Measurements from ENCODE around the gene NBEA. TPM values are rescaled to one million over a fixed set of nuclear protein-coding genes. Genes with fewer than 3 reads are reported as not detected.

Gene NBEA
- total RNA-seq, 3 donors from 2014 or later, result 0.19 to 0.58 (median 0.43) TPM

DNA sequence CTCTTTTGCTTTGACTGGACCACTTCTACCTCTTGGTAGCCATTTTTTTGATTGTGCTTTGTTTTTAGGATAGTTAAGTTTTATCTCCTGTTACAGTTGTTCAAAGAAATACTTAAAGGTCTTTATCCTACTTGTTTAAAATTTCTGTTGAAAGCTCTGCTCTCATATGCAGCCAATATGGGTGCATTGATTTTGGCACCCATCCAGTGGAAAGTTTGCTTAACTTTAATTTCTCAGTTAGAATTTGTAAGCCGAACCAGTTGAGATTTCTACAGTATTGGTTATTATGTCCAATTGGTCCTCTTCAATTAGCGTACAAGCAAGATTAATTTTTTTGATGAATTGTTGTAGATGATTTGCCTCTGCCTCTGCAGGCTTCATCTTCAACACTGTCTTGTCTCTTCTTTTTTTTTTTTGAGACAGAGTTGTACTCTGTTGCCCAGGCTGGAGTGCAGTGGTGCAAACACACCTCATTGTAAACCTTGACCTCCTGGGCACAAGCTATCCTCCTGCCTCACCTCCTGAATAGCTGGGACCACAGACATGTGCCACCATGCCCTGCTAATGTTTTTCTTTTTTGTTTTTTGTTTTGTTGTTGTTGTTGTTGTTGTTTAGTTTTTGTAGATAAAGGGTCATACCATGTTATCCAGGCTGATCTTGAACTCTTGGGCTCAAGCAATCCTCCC lies 469.1 kb downstream of the NBEA start:
- DNase-seq (no peak), ATAC-seq (no peak)
- Mint-ChIP-seq H3K4me3 (no peak overlapping the region), H3K27me3 (ENCODE audit: low read depth) (no peaks in the 10 kb centered on the region), H3K9me3 (no peaks in the 10 kb centered on the region), H3K4me1 (ENCODE audit: low read depth) (no peaks in the 10 kb centered on the region), H3K36me3 (ENCODE audit: insufficient read depth) (peaks cover 2% of the 10 kb centered on the region)

DNA sequence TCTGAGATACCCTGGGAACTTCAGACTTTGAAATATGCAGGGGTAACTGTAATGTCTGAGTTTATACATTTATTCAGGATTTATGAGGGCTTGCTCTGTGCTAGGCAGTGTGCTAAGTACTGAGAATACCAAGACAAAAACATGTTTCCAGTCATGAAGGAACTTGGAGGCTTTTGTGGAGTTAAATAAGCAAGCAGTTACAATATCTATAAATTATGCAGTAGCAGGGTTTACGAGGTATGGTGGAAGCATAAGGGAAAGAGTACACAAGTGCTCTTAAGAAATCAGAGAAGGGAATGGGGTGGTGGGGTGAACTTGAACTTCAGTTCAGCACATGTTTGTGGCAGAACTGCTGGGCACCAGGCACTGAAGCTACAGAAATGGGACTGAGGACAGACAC lies 506.4 kb downstream of the NBEA start:
- Mint-ChIP-seq H3K27me3 (ENCODE audit: low read depth) (no peaks in the 10 kb centered on the region), H3K9me3 (peaks cover 4% of the 10 kb centered on the region), H3K36me3 (ENCODE audit: insufficient read depth) (no peaks in the 10 kb centered on the region), H3K4me1 (ENCODE audit: low read depth) (no peaks in the 10 kb centered on the region), H3K4me3 (no peak overlapping the region)
- ATAC-seq (no peak), DNase-seq (no peak)

DNA sequence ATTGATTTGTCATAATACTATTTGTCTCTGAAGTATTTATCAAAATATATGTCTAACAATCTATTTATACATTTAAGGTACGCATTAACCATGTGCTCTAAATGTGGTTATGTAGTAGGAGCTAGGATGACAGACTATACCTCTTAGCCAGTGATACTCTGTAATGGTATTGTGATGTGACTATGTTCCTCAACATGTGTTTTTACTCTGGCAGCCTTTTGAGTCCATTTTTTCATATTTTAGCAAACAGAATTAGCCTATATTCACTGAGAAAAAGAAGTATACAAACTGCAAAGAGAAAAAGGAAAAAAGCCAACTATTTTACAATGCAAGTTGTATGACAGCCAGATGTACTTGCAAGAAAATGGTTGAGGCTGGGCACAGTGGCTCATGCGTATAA lies 507.8 kb downstream of the NBEA start:
- no peaks in the 10 kb centered on the region for H3K4me1 Mint-ChIP-seq (ENCODE audit: low read depth)
- peaks cover 4% of the 10 kb centered on the region for H3K9me3 Mint-ChIP-seq
- ATAC-seq (no peak), DNase-seq (no peak)
- no peaks in the 10 kb centered on the region for H3K36me3 Mint-ChIP-seq (ENCODE audit: insufficient read depth)
- H3K4me3 Mint-ChIP-seq, result no peak overlapping the region
- no peaks in the 10 kb centered on the region for H3K27me3 Mint-ChIP-seq (ENCODE audit: low read depth)

DNA sequence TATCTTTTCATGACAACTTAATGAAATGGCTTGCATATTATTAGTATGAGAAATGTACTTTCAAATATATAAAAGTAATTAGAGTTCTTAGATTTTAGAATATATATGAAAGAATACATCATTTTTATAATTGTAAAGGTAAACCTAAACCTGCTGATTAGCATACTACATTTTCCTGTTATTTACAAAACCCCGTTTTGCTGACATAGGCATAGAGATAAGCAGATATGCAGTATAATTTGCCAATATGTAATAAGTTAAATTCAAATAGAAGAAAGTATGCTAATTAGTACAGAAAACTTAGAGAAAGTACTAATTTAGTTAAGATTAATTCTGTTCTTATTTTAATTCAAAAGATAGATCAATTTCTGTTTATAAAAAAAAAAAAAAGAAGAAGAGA lies 513.0 kb downstream of the NBEA start:
- Mint-ChIP-seq H3K4me1 (ENCODE audit: low read depth) (no peaks in the 10 kb centered on the region), H3K4me3 (no peak overlapping the region), H3K27me3 (ENCODE audit: low read depth) (no peaks in the 10 kb centered on the region), H3K9me3 (peaks cover 7% of the 10 kb centered on the region), H3K36me3 (ENCODE audit: insufficient read depth) (no peaks in the 10 kb centered on the region)
- no peak for ATAC-seq
- DNase-seq, result no peak

- no peaks in the 10 kb centered on the region for H3K4me1 Mint-ChIP-seq (ENCODE audit: low read depth)
Measured at GRCh38 chr13:35457258-35457657, 515.2 kb downstream of the NBEA start.

DNA sequence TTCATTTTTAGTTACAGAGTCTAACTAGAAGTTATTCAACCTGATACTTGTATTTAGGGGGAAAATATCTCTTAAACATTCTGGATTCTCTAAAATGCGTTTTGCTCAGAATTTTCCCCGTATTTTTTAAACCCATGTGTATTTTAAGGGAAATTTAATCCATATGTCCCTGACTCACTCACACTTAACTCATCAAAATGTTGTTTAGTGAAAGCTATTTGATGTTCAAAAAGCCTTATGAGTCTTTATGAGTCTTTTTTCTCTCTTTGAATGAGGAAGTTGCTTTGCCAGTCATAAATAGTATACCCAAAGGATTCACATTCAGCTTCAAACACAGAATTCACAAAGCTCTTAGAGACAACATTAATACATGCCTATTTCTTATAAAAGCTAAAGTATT lies 518.0 kb downstream of the NBEA start:
- no peak for ATAC-seq
- Mint-ChIP-seq H3K4me3 (no peak overlapping the region), H3K36me3 (ENCODE audit: insufficient read depth) (no peaks in the 10 kb centered on the region), H3K4me1 (ENCODE audit: low read depth) (no peaks in the 10 kb centered on the region), H3K27me3 (ENCODE audit: low read depth) (no peaks in the 10 kb centered on the region), H3K9me3 (peaks cover 7% of the 10 kb centered on the region)
- DNase-seq, result no peak

More at GRCh38 chr13:35457258-35457657, 515.2 kb downstream of the NBEA start:
- DNase-seq (no peak), ATAC-seq (no peak)
- Mint-ChIP-seq H3K4me3 (no peak overlapping the region), H3K9me3 (peaks cover 7% of the 10 kb centered on the region), H3K27me3 (ENCODE audit: low read depth) (no peaks in the 10 kb centered on the region), H3K36me3 (ENCODE audit: insufficient read depth) (no peaks in the 10 kb centered on the region)

DNA sequence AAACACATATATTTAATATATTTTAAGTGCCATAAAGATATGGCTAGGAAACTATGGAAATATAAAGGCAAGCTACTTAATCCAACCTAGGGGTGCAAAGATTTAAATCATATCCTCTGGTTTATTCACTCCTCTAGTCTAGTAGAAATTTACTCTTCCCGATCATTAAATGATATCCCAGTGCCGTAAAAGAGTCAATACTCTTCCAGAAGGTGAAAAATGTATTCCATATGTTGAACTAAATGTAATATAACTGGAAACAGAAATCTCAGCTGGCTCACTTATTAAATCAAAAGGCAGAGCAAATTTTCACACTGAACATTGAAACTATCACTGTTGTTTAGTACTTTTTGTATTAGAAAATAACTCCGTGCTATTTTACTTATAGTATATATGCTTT lies 523.3 kb downstream of the NBEA start:
- H3K4me1 Mint-ChIP-seq (ENCODE audit: low read depth), result peaks cover under 1% of the 10 kb centered on the region
- peaks cover 15% of the 10 kb centered on the region for H3K27me3 Mint-ChIP-seq (ENCODE audit: low read depth)
- peaks cover 4% of the 10 kb centered on the region for H3K9me3 Mint-ChIP-seq
- H3K4me3 Mint-ChIP-seq, result no peak overlapping the region
- ATAC-seq (no peak), DNase-seq (no peak)
- H3K36me3 Mint-ChIP-seq (ENCODE audit: insufficient read depth), result peaks cover 3% of the 10 kb centered on the region

DNA sequence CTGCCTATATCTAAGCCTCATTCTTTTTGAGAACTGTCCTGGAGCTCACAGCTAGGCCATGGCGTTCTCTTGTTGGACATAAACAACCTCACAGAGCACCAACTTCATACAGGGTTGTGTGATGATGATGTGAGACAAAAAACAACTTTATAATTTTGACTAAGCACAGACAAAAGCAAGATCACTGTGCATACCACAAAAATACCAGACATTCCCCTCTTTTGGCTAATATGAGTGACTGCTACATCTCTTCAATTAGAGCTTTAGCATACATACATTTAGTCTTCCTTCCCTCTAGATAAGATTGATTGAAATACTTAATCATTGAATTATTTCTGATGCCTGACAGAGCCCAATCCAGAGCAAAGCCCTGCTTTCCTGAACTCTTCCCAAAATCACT lies 526.1 kb downstream of the NBEA start:
- Mint-ChIP-seq H3K36me3 (ENCODE audit: insufficient read depth) (peaks cover 3% of the 10 kb centered on the region), H3K9me3 (peaks cover 8% of the 10 kb centered on the region), H3K27me3 (ENCODE audit: low read depth) (peaks cover 29% of the 10 kb centered on the region), H3K4me3 (no peak overlapping the region), H3K4me1 (ENCODE audit: low read depth) (peaks cover 1% of the 10 kb centered on the region)
- DNase-seq (no peak), ATAC-seq (no peak)

DNA sequence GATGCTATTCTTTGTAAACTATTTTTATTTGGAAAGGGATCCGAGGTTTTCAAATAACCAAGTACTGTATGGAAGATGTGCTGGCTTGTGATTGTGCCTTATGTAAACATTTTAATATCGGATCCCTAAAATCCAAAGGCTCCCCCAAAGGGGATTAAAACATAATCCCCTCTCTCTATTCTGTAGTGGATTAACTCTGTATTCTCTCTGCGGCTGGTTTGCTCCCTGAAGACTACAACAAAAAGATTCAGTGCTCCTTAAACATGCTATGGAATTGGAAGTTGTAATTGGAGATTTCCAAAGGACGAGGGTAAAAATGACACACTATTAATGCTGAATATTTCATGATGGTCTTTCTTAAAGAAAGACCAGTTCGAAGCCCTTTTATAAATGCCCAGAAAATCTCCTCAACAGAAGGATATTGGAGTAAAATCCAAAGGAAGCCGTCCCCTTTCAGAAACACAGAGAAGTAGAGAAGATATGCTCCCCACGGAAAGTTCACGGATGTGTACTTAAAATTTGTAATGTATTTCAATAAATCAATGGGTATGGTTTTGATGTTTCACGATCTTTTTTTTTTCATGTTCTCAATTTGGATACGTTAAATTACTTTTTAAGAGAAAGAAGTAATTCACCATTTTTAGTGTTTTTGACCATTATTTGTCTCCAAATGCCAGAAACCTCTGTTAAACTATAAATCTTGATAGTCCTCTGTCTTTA lies 527.9 kb downstream of the NBEA start:
- H3K27me3 Mint-ChIP-seq (ENCODE audit: low read depth), result peaks cover 37% of the 10 kb centered on the region
- ATAC-seq, result no peak

GRCh38 chr13:35470671-35471661 lies 528.9 kb downstream of the NBEA start:
- peaks cover 3% of the 10 kb centered on the region for H3K36me3 Mint-ChIP-seq (ENCODE audit: insufficient read depth)
- no peak overlapping the region for H3K4me3 Mint-ChIP-seq
- peaks cover 8% of the 10 kb centered on the region for H3K4me1 Mint-ChIP-seq (ENCODE audit: low read depth)
- H3K27me3 Mint-ChIP-seq (ENCODE audit: low read depth), result peaks cover 47% of the 10 kb centered on the region
- H3K9me3 Mint-ChIP-seq, result peaks cover 13% of the 10 kb centered on the region
- no peak for DNase-seq
- ATAC-seq, result peak in 1 of 2 donors; percentile 37

More for the DNA sequence above, 527.9 kb downstream of the NBEA start:
- no peak overlapping the region for H3K4me3 Mint-ChIP-seq
- H3K4me1 Mint-ChIP-seq (ENCODE audit: low read depth), result peaks cover 3% of the 10 kb centered on the region
- H3K36me3 Mint-ChIP-seq (ENCODE audit: insufficient read depth), result peaks cover 3% of the 10 kb centered on the region
- peaks cover 13% of the 10 kb centered on the region for H3K9me3 Mint-ChIP-seq
- DNase-seq, result no peak

- Mint-ChIP-seq H3K4me1 (ENCODE audit: low read depth) (peaks cover 16% of the 10 kb centered on the region), H3K4me3 (no peak overlapping the region), H3K9me3 (peaks cover 13% of the 10 kb centered on the region), H3K36me3 (ENCODE audit: insufficient read depth) (peaks cover 3% of the 10 kb centered on the region), H3K27me3 (ENCODE audit: low read depth) (peaks cover 56% of the 10 kb centered on the region)
- ATAC-seq, result no peak
- no peak for DNase-seq
Measured at GRCh38 chr13:35471706-35472322, 529.7 kb downstream of the NBEA start.

DNA sequence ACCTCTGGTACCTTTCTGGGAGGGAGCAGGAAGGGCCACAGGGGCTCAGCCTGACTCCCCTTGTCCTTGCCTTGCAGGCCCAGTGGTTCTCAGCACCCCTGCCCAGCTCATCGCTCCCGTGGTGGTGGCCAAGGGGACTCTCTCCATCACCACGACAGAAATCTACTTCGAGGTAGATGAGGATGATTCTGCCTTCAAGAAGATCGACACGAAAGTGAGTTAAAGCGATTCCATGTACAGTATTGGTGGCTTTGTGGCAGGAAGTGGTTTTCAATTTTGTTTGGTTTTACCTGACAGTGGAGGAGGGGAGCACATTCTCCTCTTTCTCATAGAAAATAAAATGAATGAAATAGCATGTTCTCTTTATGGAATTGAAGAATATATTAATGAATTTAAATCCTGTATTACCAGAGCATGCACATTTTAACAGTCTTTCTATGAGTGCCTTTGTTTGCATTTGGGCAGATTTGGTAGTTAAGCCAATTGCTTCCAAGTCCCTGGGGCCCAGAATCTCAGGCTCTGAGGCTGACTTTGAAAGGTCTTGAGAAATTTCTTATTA lies 530.3 kb downstream of the NBEA start:
- no peak for ATAC-seq
- H3K27me3 Mint-ChIP-seq (ENCODE audit: low read depth), result peaks cover 62% of the 10 kb centered on the region
- H3K36me3 Mint-ChIP-seq (ENCODE audit: insufficient read depth), result peaks cover 3% of the 10 kb centered on the region
- H3K4me3 Mint-ChIP-seq, result no peak overlapping the region
- peaks cover 18% of the 10 kb centered on the region for H3K4me1 Mint-ChIP-seq (ENCODE audit: low read depth)
- DNase-seq, result no peak
- H3K9me3 Mint-ChIP-seq, result peaks cover 13% of the 10 kb centered on the region

- ATAC-seq, result no peak
- Mint-ChIP-seq H3K4me3 (no peak overlapping the region), H3K27me3 (ENCODE audit: low read depth) (peaks cover 67% of the 10 kb centered on the region), H3K36me3 (ENCODE audit: insufficient read depth) (peaks cover 2% of the 10 kb centered on the region), H3K4me1 (ENCODE audit: low read depth) (peaks cover 18% of the 10 kb centered on the region), H3K9me3 (peaks cover 11% of the 10 kb centered on the region)
- DNase-seq, result no peak
Measured at GRCh38 chr13:35473206-35473775, 531.2 kb downstream of the NBEA start.

All from activated T-cell treated with anti-CD3 and anti-CD28 coated beads, Interleukin-2, amount 50 U/mL, for 4 hours (primary cell).